OCI-LY7 (cell line): ENCODE results near the gene RBM42.

ENCODE experiments used
- EZH2phosphoT487 ChIP-seq: fragments of 200-600 bp; sonication (generic); IDR thresholded peaks from 2 replicates; pipeline ENCODE4 v1.6.1; 2018; ENCODE audit warnings: low read depth, borderline replicate concordance, mild to moderate bottlenecking, mixed run types, antibody characterized with exemption, low read length, moderate library complexity, mixed read lengths
- TF ChIP-seq, protein P1 (sequence below): fragments of 200-600 bp; sonication (generic); conservative IDR thresholded peaks from 2 replicates; pipeline ENCODE4 v1.5.1; 2014; ENCODE audit warnings: mild to moderate bottlenecking, antibody characterized with exemption, low read length, moderate library complexity, mixed read lengths

- TF ChIP-seq, protein P1, sequence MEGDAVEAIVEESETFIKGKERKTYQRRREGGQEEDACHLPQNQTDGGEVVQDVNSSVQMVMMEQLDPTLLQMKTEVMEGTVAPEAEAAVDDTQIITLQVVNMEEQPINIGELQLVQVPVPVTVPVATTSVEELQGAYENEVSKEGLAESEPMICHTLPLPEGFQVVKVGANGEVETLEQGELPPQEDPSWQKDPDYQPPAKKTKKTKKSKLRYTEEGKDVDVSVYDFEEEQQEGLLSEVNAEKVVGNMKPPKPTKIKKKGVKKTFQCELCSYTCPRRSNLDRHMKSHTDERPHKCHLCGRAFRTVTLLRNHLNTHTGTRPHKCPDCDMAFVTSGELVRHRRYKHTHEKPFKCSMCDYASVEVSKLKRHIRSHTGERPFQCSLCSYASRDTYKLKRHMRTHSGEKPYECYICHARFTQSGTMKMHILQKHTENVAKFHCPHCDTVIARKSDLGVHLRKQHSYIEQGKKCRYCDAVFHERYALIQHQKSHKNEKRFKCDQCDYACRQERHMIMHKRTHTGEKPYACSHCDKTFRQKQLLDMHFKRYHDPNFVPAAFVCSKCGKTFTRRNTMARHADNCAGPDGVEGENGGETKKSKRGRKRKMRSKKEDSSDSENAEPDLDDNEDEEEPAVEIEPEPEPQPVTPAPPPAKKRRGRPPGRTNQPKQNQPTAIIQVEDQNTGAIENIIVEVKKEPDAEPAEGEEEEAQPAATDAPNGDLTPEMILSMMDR = no peak
- TF ChIP-seq EZH2phosphoT487 = no peak
These were observed at the start of gene RBM42 for GRCh38 chr19:35628565-35629331.
